Prostate gland (tissue), 2 donors: ENCODE measurements around the gene PKNOX2.

Experiments
- POLR2A ChIP-seq: fragments of 450-650 bp; IDR thresholded peaks from one replicate; pipeline ENCODE4 v1.6.1; 2016; ENCODE audit warnings: antibody characterized with exemption, mild to moderate bottlenecking
- POLR2AphosphoS5 ChIP-seq: sonication (generic); formaldehyde crosslinking; IDR thresholded peaks from one replicate; pipeline ENCODE4 v1.6.1; 2017; ENCODE audit warnings: antibody characterized with exemption
- TF ChIP-seq, protein P1 (sequence below), 4 experiments: fragments of 200-600 bp in 2 of 4; fragments of 450-650 bp in 2 of 4; sonication (generic) in 2 of 4; IDR thresholded peaks; 1 replicate in 3 of 4; 2 replicates in 1 of 4; pipeline ENCODE4 v1.5.1; 2016 to 2019; ENCODE audit warnings: antibody characterized with exemption in 4 of 4, mild to moderate bottlenecking in 2 of 4, moderate library complexity in 2 of 4

DNA sequence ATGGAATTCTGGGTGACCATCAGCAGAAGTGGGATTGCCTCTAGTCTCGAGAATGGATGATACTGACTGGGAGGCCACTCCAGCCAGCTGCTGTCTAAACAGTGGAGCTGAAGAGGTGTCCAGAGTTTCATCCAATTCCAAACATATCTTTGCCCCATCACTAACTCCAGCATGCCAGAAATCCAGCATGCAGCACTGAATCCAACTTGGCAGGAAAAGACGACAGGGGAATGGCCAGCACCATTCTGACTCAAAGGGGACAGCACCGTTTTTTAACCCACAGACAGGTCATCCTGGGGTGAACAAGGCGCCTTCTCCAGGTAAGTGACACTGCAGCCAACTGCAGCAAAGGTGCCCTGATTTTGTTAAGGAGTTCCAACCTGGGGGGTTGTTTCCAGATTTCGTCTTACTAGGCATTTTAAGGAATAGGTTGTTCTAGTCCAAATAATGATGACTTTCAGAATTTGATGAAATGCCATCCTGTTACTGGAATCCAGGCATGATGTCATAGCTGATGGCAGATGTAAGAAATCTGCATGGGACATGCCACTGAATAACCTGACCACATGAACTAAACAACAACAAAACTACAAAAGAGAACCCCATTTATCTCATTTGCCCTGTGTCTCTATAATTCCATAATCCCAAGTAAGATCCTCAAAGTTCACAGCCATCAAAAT lies 299.2 kb downstream of the PKNOX2 start:
- TF ChIP-seq POLR2AphosphoS5 (no peak), POLR2A (no peak)
- TF ChIP-seq, protein P1, sequence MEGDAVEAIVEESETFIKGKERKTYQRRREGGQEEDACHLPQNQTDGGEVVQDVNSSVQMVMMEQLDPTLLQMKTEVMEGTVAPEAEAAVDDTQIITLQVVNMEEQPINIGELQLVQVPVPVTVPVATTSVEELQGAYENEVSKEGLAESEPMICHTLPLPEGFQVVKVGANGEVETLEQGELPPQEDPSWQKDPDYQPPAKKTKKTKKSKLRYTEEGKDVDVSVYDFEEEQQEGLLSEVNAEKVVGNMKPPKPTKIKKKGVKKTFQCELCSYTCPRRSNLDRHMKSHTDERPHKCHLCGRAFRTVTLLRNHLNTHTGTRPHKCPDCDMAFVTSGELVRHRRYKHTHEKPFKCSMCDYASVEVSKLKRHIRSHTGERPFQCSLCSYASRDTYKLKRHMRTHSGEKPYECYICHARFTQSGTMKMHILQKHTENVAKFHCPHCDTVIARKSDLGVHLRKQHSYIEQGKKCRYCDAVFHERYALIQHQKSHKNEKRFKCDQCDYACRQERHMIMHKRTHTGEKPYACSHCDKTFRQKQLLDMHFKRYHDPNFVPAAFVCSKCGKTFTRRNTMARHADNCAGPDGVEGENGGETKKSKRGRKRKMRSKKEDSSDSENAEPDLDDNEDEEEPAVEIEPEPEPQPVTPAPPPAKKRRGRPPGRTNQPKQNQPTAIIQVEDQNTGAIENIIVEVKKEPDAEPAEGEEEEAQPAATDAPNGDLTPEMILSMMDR (IDR thresholded peaks at IDR 0.05), result no peak
